HepG2 (cell line): Measurements from ENCODE around the gene GRK5. TPM values are rescaled to one million over a fixed set of nuclear protein-coding genes. Genes with fewer than 3 reads are reported as not detected.

Experiments used
- ATAC-seq: fragments of 200-7000 bp; cut with Tn5 transposase; 3 replicates; pipeline ENCODE4 v1.9.1; 2020; ENCODE audit warnings: mild to moderate bottlenecking, moderate library complexity
- BruUV-seq: library from RNA; stranded (reverse); fragments of 400-500 nt; replicated peaks from 2 replicates; lab custom pipeline; 2021; lab: Mats Ljungman, UMichigan
- CTCF ChIA-PET: fragments of 300-600 bp; formaldehyde crosslinking; extraction: SDS; loops from one replicate; lab custom pipeline; 2021; ENCODE audit warnings: low total read pairs, inconsistent platforms, low intra/inter-chr PET ratio; lab: Yijun Ruan, JAX
- POLR2A ChIA-PET: fragments of 350-600 bp; sonication (Branson Sonifier 250); formaldehyde crosslinking; loops from one replicate; lab custom pipeline; 2020; ENCODE audit warnings: antibody characterized with exemption, inconsistent platforms; lab: Yijun Ruan, JAX
- DNase-seq: peaks from one replicate; pipeline ENCODE4 v3.0.0-alpha.2; 2015; ENCODE audit warnings: low spot score
- FAIRE-seq: peaks from 3 replicates; lab custom pipeline; 2011; peaks lifted over from hg19 to GRCh38; lab: Jason Lieb, UNC
- H2AFZ ChIP-seq: one replicate; pipeline ENCODE4 v1.6.1; 2011; ENCODE audit warnings: low read length, inconsistent platforms
- H3K27ac ChIP-seq: fragments of 300-600 bp; 3 replicates; pipeline ENCODE4 v1.8.0; 2011; ENCODE audit warnings: mixed run types, mild to moderate bottlenecking, mixed read lengths, low read length, inconsistent platforms; ENCODE audit not compliant: insufficient read depth; ENCODE audit errors: extremely low read length
- H3K27me3 ChIP-seq, 2 experiments: fragments of 200-600 bp in 1 of 2; 2 replicates in 1 of 2; 3 replicates in 1 of 2; pipeline versions ENCODE4 v1.6.0 to v1.8.0; 2011; ENCODE audit warnings: low read length in 2 of 2, mild to moderate bottlenecking in 2 of 2, moderate library complexity in 2 of 2, inconsistent platforms in 1 of 2; ENCODE audit not compliant: insufficient read depth in 2 of 2, control insufficient read depth in 1 of 2
- H3K36me3 ChIP-seq, 2 experiments: fragments of 200-600 bp in 1 of 2; replicated peaks in 1 of 2; 2 replicates in 1 of 2; 3 replicates in 1 of 2; pipeline versions ENCODE4 v1.5.1 to v1.8.0; 2011; ENCODE audit warnings: low read length in 2 of 2, inconsistent platforms in 1 of 2; ENCODE audit not compliant: insufficient read depth in 2 of 2, control insufficient read depth in 1 of 2
- H3K4me1 ChIP-seq: 2 replicates; pipeline ENCODE4 v1.5.1; 2012; ENCODE audit warnings: low read length, inconsistent platforms; ENCODE audit not compliant: insufficient read depth
- H3K4me2 ChIP-seq: 2 replicates; pipeline ENCODE4 v1.6.0; 2011; ENCODE audit warnings: low read depth, low read length, inconsistent platforms
- H3K4me3 ChIP-seq, 3 experiments: fragments of 200-600 bp in 1 of 3; sonication (generic), shearing (Covaris generic) in 1 of 3; replicated peaks in 1 of 3; 2 replicates each; pipeline ENCODE4 v1.5.1; 2011 to 2016; ENCODE audit warnings: low read length in 3 of 3, inconsistent platforms in 2 of 3, low read depth in 2 of 3, mild to moderate bottlenecking in 2 of 3, control low read depth in 1 of 3, mixed read lengths in 1 of 3; ENCODE audit not compliant: insufficient read depth in 1 of 3
- H3K79me2 ChIP-seq: one replicate; pipeline ENCODE4 v1.6.1; 2011; ENCODE audit warnings: low read length, inconsistent platforms; ENCODE audit not compliant: insufficient read depth
- H3K9ac ChIP-seq: 2 replicates; pipeline ENCODE4 v1.6.0; 2011; ENCODE audit warnings: mild to moderate bottlenecking, low read depth, low read length, inconsistent platforms; ENCODE audit not compliant: insufficient read depth
- H3K9me3 ChIP-seq: 2 replicates; pipeline ENCODE4 v1.5.1; 2012; ENCODE audit warnings: mild to moderate bottlenecking, low read length
- H4K20me1 ChIP-seq: 2 replicates; pipeline ENCODE4 v1.6.0; 2011; ENCODE audit warnings: inconsistent platforms, mild to moderate bottlenecking, low read length, moderate library complexity; ENCODE audit not compliant: insufficient read depth
- ARID5B ChIP-seq: IDR thresholded peaks from 2 replicates; pipeline ENCODE4 v1.4.0; 2020; ENCODE audit warnings: mild to moderate bottlenecking, missing genetic modification reagents
- ERF ChIP-seq: IDR thresholded peaks from 2 replicates; pipeline ENCODE4 v1.6.1; 2018; ENCODE audit warnings: missing biosample characterization, missing genetic modification reagents
- MED13 ChIP-seq: sonication (generic); formaldehyde crosslinking; IDR thresholded peaks from 2 replicates; pipeline ENCODE4 v1.5.0; 2020; ENCODE audit warnings: missing genetic modification reagents
- MYC ChIP-seq: sonication (generic); formaldehyde crosslinking; IDR thresholded peaks from 2 replicates; pipeline ENCODE4 v1.9.0; 2021; ENCODE audit warnings: missing genetic modification reagents, borderline replicate concordance
- PREB ChIP-seq: sonication (generic); formaldehyde crosslinking; IDR thresholded peaks from 2 replicates; pipeline ENCODE4 v1.4.0; 2020; ENCODE audit warnings: missing genetic modification reagents
- RFXANK ChIP-seq: IDR thresholded peaks from 2 replicates; pipeline ENCODE4 v1.6.1; 2016
- SAP130 ChIP-seq: IDR thresholded peaks from 2 replicates; pipeline ENCODE4 v1.6.1; 2016; ENCODE audit warnings: low read depth
- SMAD1 ChIP-seq: sonication (generic); formaldehyde crosslinking; IDR thresholded peaks from 2 replicates; pipeline ENCODE4 v1.4.0; 2020; ENCODE audit warnings: missing genetic modification reagents, low read depth, mild to moderate bottlenecking, borderline replicate concordance
- TFE3 ChIP-seq: IDR thresholded peaks from 2 replicates; pipeline ENCODE4 v1.6.1; 2016
- ZBTB26 ChIP-seq: IDR thresholded peaks from 2 replicates; pipeline ENCODE4 v1.6.1; 2016; ENCODE audit warnings: missing compliant biosample characterization, missing genetic modification reagents, borderline replicate concordance
- ZNF382 ChIP-seq: sonication (generic); formaldehyde crosslinking; IDR thresholded peaks from 2 replicates; pipeline ENCODE4 v1.5.0; 2020; ENCODE audit warnings: missing genetic modification reagents, mild to moderate bottlenecking, borderline replicate concordance
- ZNF431 ChIP-seq: sonication (generic); formaldehyde crosslinking; IDR thresholded peaks from 2 replicates; pipeline ENCODE4 v1.9.0; 2022; ENCODE audit warnings: missing genetic modification reagents, low read depth, mild to moderate bottlenecking, borderline replicate concordance
- ZNF841 ChIP-seq: sonication (generic); formaldehyde crosslinking; IDR thresholded peaks from 2 replicates; pipeline ENCODE4 v1.8.1; 2023; ENCODE audit warnings: missing genetic modification reagents, borderline replicate concordance
- WGBS: methylation state at CpG from one replicate; pipeline ENCODE4 v1.1.6; 2017; ENCODE audit warnings: low lambda C conversion rate; 5-methylcytosine and 5-hydroxymethylcytosine counted together
- in situ Hi-C: cut with HindIII; loops from 2 replicates; pipeline ENCODE4 v1.10.0; 2017; ENCODE audit warnings: low pct_unique_long_range_greater_than_20kb; ENCODE audit not compliant: extremely low pct_ligation_motif_present
- intact Hi-C: fragments of 100-400 bp; cut with micrococcal nuclease; formaldehyde crosslinking; loops from one replicate; pipeline ENCODE4 v1.10.0; 2022; ENCODE audit not compliant: unreplicated experiment
- polyA plus RNA-seq, 8 experiments: library from polyadenylated mRNA; depleted of rRNA in 3 of 8; stranded (reverse) in 7 of 8; unstranded in 1 of 8; fragments of >200 nt; fragmentation: Illumina TruSeq in 4 of 8; extraction: Trizol in 4 of 8; gene quantifications; 2 replicates each; pipeline versions ENCODE4 v1.2.1 to v1.2.3, GENCODE V29; 2011 to 2016; ENCODE audit warnings: low read depth in 4 of 8, missing spikeins in 1 of 8, mixed read lengths in 1 of 8; ENCODE audit not compliant: insufficient read depth in 1 of 8
- total RNA-seq, 5 experiments: library from RNA; depleted of rRNA; stranded (reverse); fragments of >200 nt; fragmentation: Illumina TruSeq; extraction: Trizol; gene quantifications; 2 replicates each; pipeline ENCODE4 v1.2.3, GENCODE V29; 2016; ENCODE audit warnings: low read depth in 1 of 5

Gene GRK5
- total and polyA plus RNA-seq, 2 of the 13 experiments (the other 11 are each of a cell fraction or from before 2014, with no cell fraction given), result 10.4 to 12.6 TPM

GRCh38 chr10:119237722-119238436, 30.5 kb downstream of the GRK5 start:
- Histone ChIP-seq H3K36me3 (no peaks in the 10 kb centered on the region), H3K79me2 (peaks cover 12% of the 10 kb centered on the region)
- 0 out of 2 replicates have a peak, but pooled peaks have one; percentile 49 for TF ChIP-seq SAP130
- TF ChIP-seq RFXANK (CRISPR knock-in tag), result no peak
- 0 out of 2 replicates have a peak, but pooled peaks have one; percentile 12 for TF ChIP-seq ARID5B (CRISPR knock-in tag)
- no peak for TF ChIP-seq ZNF431 (CRISPR knock-in tag)
- no peak for TF ChIP-seq MED13 (CRISPR knock-in tag)
- TF ChIP-seq TFE3, result peak; percentile 25; the same call in 1 of the 2 replicates
- no peak for TF ChIP-seq ZNF841 (CRISPR knock-in tag)
- TF ChIP-seq MYC, result 0 out of 2 replicates have a peak, but pooled peaks have one; percentile 12
- no peak for TF ChIP-seq SMAD1 (CRISPR knock-in tag)
- no peak for TF ChIP-seq PREB (CRISPR knock-in tag)
- 0 out of 2 replicates have a peak, but pooled peaks have one; percentile 13 for TF ChIP-seq ZBTB26 (CRISPR knock-in tag)
- TF ChIP-seq ZNF382 (CRISPR knock-in tag), result no peak
- TF ChIP-seq ERF, result no peak

More at GRCh38 chr10:119237722-119238436, 30.5 kb downstream of the GRK5 start:
- ATAC-seq (peak; percentile 76), DNase-seq (no peak), FAIRE-seq (peak; percentile 70)
- Histone ChIP-seq H3K27me3 (no peaks in the 10 kb centered on the region), H3K4me2 (peak overlapping the region; percentile 53), H3K4me1 (peaks cover 82% of the 10 kb centered on the region), H3K9ac (no peak overlapping the region), H4K20me1 (no peaks in the 10 kb centered on the region), H3K27ac (peak overlapping the region; percentile 55), H3K4me3 (peak overlapping the region; percentile 12 to 32 (median 14); a peak in 3 of 6 replicates), H2AFZ (no peak overlapping the region), H3K9me3 (no peaks in the 10 kb centered on the region)
- intact Hi-C loops, result no loop called here
- ChIA-PET POLR2A (interaction anchor here (1.0 to 2.7 kb wide), 3 partner anchors 16 to 31 kb away, joined by 3 to 8 read pairs (median 8); no protein-coding TSS in a partner anchor), CTCF (no interaction called here)
- no TSS peak for BruUV-seq
- 10% methylated on average over 8 of the region's 8 CpGs for WGBS
- in situ Hi-C loops, result no loop called here
